Measurements from ENCODE around the gene ITM2B. TPM values are rescaled to one million over a fixed set of nuclear protein-coding genes. Genes with fewer than 3 reads are reported as not detected.

The ITM2B gene
- total RNA-seq, 1 experiment from 2014 or later, result 178 TPM

- H3K9me3 Mint-ChIP-seq, result no peaks in the 10 kb centered on the region
- H3K36me3 Mint-ChIP-seq, result no peaks in the 10 kb centered on the region
- peaks cover 15% of the 10 kb centered on the region for H3K27me3 Mint-ChIP-seq (ENCODE audit: low read depth)
- CTCF ChIA-PET, result no interaction called here
- TF ChIP-seq MXD4 (CRISPR knock-in tag; IDR thresholded peaks at IDR 0.05; ENCODE audit: borderline replicate concordance), result no peak
- no peak for TF ChIP-seq TEAD4 (CRISPR knock-in tag; IDR thresholded peaks at IDR 0.05)
- no peak for TF ChIP-seq FOXP4 (CRISPR knock-in tag; IDR thresholded peaks at IDR 0.05)
- TF ChIP-seq, protein P1, sequence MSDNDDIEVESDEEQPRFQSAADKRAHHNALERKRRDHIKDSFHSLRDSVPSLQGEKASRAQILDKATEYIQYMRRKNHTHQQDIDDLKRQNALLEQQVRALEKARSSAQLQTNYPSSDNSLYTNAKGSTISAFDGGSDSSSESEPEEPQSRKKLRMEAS (CRISPR knock-in tag; IDR thresholded peaks at IDR 0.05), result no peak
- no peak for TF ChIP-seq ZSCAN18 (CRISPR knock-in tag; IDR thresholded peaks at IDR 0.05)
- TF ChIP-seq NR2C2 (CRISPR knock-in tag; IDR thresholded peaks at IDR 0.05), result no peak
- POLR2A ChIA-PET, result no interaction called here
- ATAC-seq, result no peak
- no peak overlapping the region for H3K4me3 Mint-ChIP-seq
- H3K27ac Mint-ChIP-seq, result no peak overlapping the region
- DNase-seq (ENCODE audit: low spot score), result no peak
- H3K4me1 Mint-ChIP-seq, result peaks cover 23% of the 10 kb centered on the region
These were observed 1.9 kb upstream of the ITM2B start for GRCh38 chr13:48231080-48231479.

- no peak for DNase-seq (ENCODE audit: low spot score)
These were observed 1.1 kb upstream of the ITM2B start for GRCh38 chr13:48231933-48232332.

More at GRCh38 chr13:48231933-48232332, 1.1 kb upstream of the ITM2B start:
- CTCF ChIA-PET, result interaction anchor here (1.6 kb wide), 1 partner anchor 105 kb away, joined by 11 read pairs; no protein-coding TSS in a partner anchor
- Mint-ChIP-seq H3K9me3 (no peaks in the 10 kb centered on the region), H3K27ac (no peak overlapping the region), H3K36me3 (no peaks in the 10 kb centered on the region), H3K4me1 (peaks cover 31% of the 10 kb centered on the region), H3K27me3 (ENCODE audit: low read depth) (peaks cover 15% of the 10 kb centered on the region), H3K4me3 (peak overlapping the region; percentile 93)
- ATAC-seq, result no peak
- POLR2A ChIA-PET, result interaction anchor here (1.6 kb wide), 1 partner anchor 300 kb away, joined by 4 read pairs; no protein-coding TSS in a partner anchor
- TF ChIP-seq, protein P2, sequence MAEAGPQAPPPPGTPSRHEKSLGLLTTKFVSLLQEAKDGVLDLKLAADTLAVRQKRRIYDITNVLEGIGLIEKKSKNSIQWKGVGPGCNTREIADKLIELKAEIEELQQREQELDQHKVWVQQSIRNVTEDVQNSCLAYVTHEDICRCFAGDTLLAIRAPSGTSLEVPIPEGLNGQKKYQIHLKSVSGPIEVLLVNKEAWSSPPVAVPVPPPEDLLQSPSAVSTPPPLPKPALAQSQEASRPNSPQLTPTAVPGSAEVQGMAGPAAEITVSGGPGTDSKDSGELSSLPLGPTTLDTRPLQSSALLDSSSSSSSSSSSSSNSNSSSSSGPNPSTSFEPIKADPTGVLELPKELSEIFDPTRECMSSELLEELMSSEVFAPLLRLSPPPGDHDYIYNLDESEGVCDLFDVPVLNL (CRISPR knock-in tag; IDR thresholded peaks at IDR 0.05; ENCODE audit: borderline replicate concordance, low read depth), result no peak
- TF ChIP-seq ZNF532 (CRISPR knock-in tag; IDR thresholded peaks at IDR 0.05; ENCODE audit: borderline replicate concordance), result no peak
- TF ChIP-seq, protein P3, sequence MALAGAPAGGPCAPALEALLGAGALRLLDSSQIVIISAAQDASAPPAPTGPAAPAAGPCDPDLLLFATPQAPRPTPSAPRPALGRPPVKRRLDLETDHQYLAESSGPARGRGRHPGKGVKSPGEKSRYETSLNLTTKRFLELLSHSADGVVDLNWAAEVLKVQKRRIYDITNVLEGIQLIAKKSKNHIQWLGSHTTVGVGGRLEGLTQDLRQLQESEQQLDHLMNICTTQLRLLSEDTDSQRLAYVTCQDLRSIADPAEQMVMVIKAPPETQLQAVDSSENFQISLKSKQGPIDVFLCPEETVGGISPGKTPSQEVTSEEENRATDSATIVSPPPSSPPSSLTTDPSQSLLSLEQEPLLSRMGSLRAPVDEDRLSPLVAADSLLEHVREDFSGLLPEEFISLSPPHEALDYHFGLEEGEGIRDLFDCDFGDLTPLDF (CRISPR knock-in tag; IDR thresholded peaks at IDR 0.05), result no peak
- TF ChIP-seq ATF6 (CRISPR knock-in tag; IDR thresholded peaks at IDR 0.05), result no peak
- no peak for TF ChIP-seq TCF7 (CRISPR knock-in tag; IDR thresholded peaks at IDR 0.05; ENCODE audit: low read depth)
- no peak for TF ChIP-seq HMGA2 (CRISPR knock-in tag; IDR thresholded peaks at IDR 0.05)
- no peak for TF ChIP-seq TEAD4 (CRISPR knock-in tag; IDR thresholded peaks at IDR 0.05)
- TF ChIP-seq JAZF1 (CRISPR knock-in tag; IDR thresholded peaks at IDR 0.05), result no peak
- TF ChIP-seq, protein P4, sequence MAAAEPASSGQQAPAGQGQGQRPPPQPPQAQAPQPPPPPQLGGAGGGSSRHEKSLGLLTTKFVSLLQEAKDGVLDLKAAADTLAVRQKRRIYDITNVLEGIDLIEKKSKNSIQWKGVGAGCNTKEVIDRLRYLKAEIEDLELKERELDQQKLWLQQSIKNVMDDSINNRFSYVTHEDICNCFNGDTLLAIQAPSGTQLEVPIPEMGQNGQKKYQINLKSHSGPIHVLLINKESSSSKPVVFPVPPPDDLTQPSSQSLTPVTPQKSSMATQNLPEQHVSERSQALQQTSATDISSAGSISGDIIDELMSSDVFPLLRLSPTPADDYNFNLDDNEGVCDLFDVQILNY (CRISPR knock-in tag; IDR thresholded peaks at IDR 0.05), result no peak
- no peak for TF ChIP-seq GTF2I (CRISPR knock-in tag; conservative IDR thresholded peaks at IDR 0.05)
